ENCODE measurements around the gene PERP. TPM values are rescaled to one million over a fixed set of nuclear protein-coding genes. Genes with fewer than 3 reads are reported as not detected.

Gene PERP
- polyA plus RNA-seq, 10 donors: 0.56 to 50.7 (median 1.1) TPM

- DNase-seq: no peak
Measured at GRCh38 chr6:138054982-138055381, 52.2 kb downstream of the PERP start.

GRCh38 chr6:138052783-138053182 is 54.4 kb downstream of the PERP start:
- no peak for DNase-seq

- DNase-seq: no peak
Measured at GRCh38 chr6:138044972-138045371, 62.2 kb downstream of the PERP start.

GRCh38 chr6:138044458-138044857 is 62.8 kb downstream of the PERP start:
- no peak for DNase-seq

Other genes starting within 250 kb of the PERP start
- gene TNFAIP3, start 240.2 kb downstream of the PERP start, polyA plus RNA-seq (ENCODE audit: insufficient read length in 10 of 10): 10 to 100 TPM in 9 of 10 donors, 1 to 10 TPM in 1; 8.8 to 26.9 (median 17.2) TPM
- gene ARFGEF3, start 54.5 kb upstream of the PERP start, polyA plus RNA-seq (ENCODE audit: insufficient read length in 10 of 10): 1 to 10 TPM in 8 of 10 donors, under 1 TPM in 2; 0.76 to 2.6 (median 1.6) TPM
- gene PBOV1, start 111.1 kb upstream of the PERP start, polyA plus RNA-seq (ENCODE audit: insufficient read length in 10 of 10): under 1 TPM in 2 of 10 donors, not detected in 8; 0.08 to 0.10 TPM